HepG2 (cell line): ENCODE data around the gene PROC. TPM values are rescaled to one million over a fixed set of nuclear protein-coding genes. Genes with fewer than 3 reads are reported as not detected.

Experiments
- FOXP1 ChIP-seq, 2 experiments: fragments of 450-650 bp in 1 of 2; IDR thresholded peaks; 2 replicates each; pipeline ENCODE4 v1.6.1; 2017 to 2018; ENCODE audit warnings: antibody characterized with exemption in 1 of 2
- GZF1 ChIP-seq: sonication (generic); formaldehyde crosslinking; IDR thresholded peaks from 2 replicates; pipeline ENCODE4 v1.5.1; 2020; ENCODE audit warnings: mild to moderate bottlenecking, missing genetic modification reagents
- HNF4A ChIP-seq: sonication (generic); formaldehyde crosslinking; IDR thresholded peaks from 2 replicates; pipeline ENCODE4 v1.4.0; 2020; ENCODE audit warnings: missing genetic modification reagents
- HOXA5 ChIP-seq: sonication (generic); formaldehyde crosslinking; IDR thresholded peaks from 2 replicates; pipeline ENCODE4 v1.4.0; 2020; ENCODE audit warnings: missing genetic modification reagents
- IRF2 ChIP-seq: IDR thresholded peaks from 2 replicates; pipeline ENCODE4 v1.6.1; 2018; ENCODE audit warnings: missing genetic modification reagents, missing compliant biosample characterization
- MATR3 ChIP-seq: sonication (generic); formaldehyde crosslinking; IDR thresholded peaks from 2 replicates; pipeline ENCODE4 v1.4.0; 2020; ENCODE audit warnings: missing genetic modification reagents
- NR0B2 ChIP-seq: sonication (generic); formaldehyde crosslinking; IDR thresholded peaks from 2 replicates; pipeline ENCODE4 v1.4.0; 2020; ENCODE audit warnings: mild to moderate bottlenecking, missing genetic modification reagents
- PAX8 ChIP-seq: sonication (generic); formaldehyde crosslinking; IDR thresholded peaks from 2 replicates; pipeline ENCODE4 v1.8.0; 2022; ENCODE audit warnings: mild to moderate bottlenecking, missing genetic modification reagents, borderline replicate concordance
- SNRNP70 ChIP-seq: fragments of 200-400 bp; formaldehyde crosslinking; IDR thresholded peaks from 2 replicates; pipeline ENCODE4 v1.6.1; 2017; ENCODE audit warnings: mild to moderate bottlenecking, low read depth, low read length, moderate library complexity
- U2AF2 ChIP-seq: fragments of 200-400 bp; formaldehyde crosslinking; IDR thresholded peaks from 2 replicates; pipeline ENCODE4 v1.6.1; 2017; ENCODE audit warnings: low read depth, mild to moderate bottlenecking, low read length
- ZBTB43 ChIP-seq: sonication (generic); formaldehyde crosslinking; conservative IDR thresholded peaks from 2 replicates; pipeline ENCODE4 v1.4.0; 2020; ENCODE audit warnings: missing genetic modification reagents
- ZMYM3 ChIP-seq: sonication (generic); formaldehyde crosslinking; IDR thresholded peaks from 2 replicates; pipeline ENCODE4 v1.5.1; 2020; ENCODE audit warnings: mild to moderate bottlenecking, missing genetic modification reagents
- ZNF20 ChIP-seq: sonication (generic); formaldehyde crosslinking; IDR thresholded peaks from 2 replicates; pipeline ENCODE4 v1.4.0; 2020; ENCODE audit warnings: mild to moderate bottlenecking, moderate library complexity, missing genetic modification reagents
- ZNF253 ChIP-seq: sonication (generic); formaldehyde crosslinking; IDR thresholded peaks from 2 replicates; pipeline ENCODE4 v1.8.0; 2022; ENCODE audit warnings: mild to moderate bottlenecking, missing genetic modification reagents, borderline replicate concordance
- ZNF3 ChIP-seq: IDR thresholded peaks from 2 replicates; pipeline ENCODE4 v1.7.0; 2017; ENCODE audit warnings: inconsistent platforms
- ZNF382 ChIP-seq: sonication (generic); formaldehyde crosslinking; IDR thresholded peaks from 2 replicates; pipeline ENCODE4 v1.5.0; 2020; ENCODE audit warnings: missing genetic modification reagents, mild to moderate bottlenecking, borderline replicate concordance
- ZNF501 ChIP-seq: sonication (generic); formaldehyde crosslinking; IDR thresholded peaks from 2 replicates; pipeline ENCODE4 v1.5.1; 2020; ENCODE audit warnings: mild to moderate bottlenecking, moderate library complexity, missing genetic modification reagents
- ZNF549 ChIP-seq: sonication (generic); formaldehyde crosslinking; IDR thresholded peaks from 2 replicates; pipeline ENCODE4 v1.5.0; 2020; ENCODE audit warnings: missing genetic modification reagents
- ZNF572 ChIP-seq: sonication (generic); formaldehyde crosslinking; IDR thresholded peaks from 2 replicates; pipeline ENCODE4 v1.5.1; 2020; ENCODE audit warnings: mild to moderate bottlenecking, missing genetic modification reagents
- ZNF883 ChIP-seq: sonication (generic); formaldehyde crosslinking; IDR thresholded peaks from 2 replicates; pipeline ENCODE4 v1.5.1; 2020; ENCODE audit warnings: mild to moderate bottlenecking, missing genetic modification reagents; ENCODE audit errors: not compliant biosample characterization
- ZSCAN9 ChIP-seq: IDR thresholded peaks from 2 replicates; pipeline ENCODE4 v1.6.1; 2016; ENCODE audit warnings: borderline replicate concordance
- polyA plus RNA-seq, 8 experiments: library from polyadenylated mRNA; depleted of rRNA in 3 of 8; stranded (reverse) in 7 of 8; unstranded in 1 of 8; fragments of >200 nt; fragmentation: Illumina TruSeq in 4 of 8; extraction: Trizol in 4 of 8; gene quantifications; 2 replicates each; pipeline versions ENCODE4 v1.2.1 to v1.2.3, GENCODE V29; 2011 to 2016; ENCODE audit warnings: low read depth in 4 of 8, missing spikeins in 1 of 8, mixed read lengths in 1 of 8; ENCODE audit not compliant: insufficient read depth in 1 of 8
- total RNA-seq, 5 experiments: library from RNA; depleted of rRNA; stranded (reverse); fragments of >200 nt; fragmentation: Illumina TruSeq; extraction: Trizol; gene quantifications; 2 replicates each; pipeline ENCODE4 v1.2.3, GENCODE V29; 2016; ENCODE audit warnings: low read depth in 1 of 5
- TF ChIP-seq, protein P1 (sequence below): sonication (generic); formaldehyde crosslinking; conservative IDR thresholded peaks from 2 replicates; pipeline ENCODE4 v1.8.0; 2022; ENCODE audit warnings: mild to moderate bottlenecking, moderate library complexity, missing genetic modification reagents

The PROC gene
- total and polyA plus RNA-seq, 2 of the 13 experiments (the other 11 are each of a cell fraction or from before 2014, with no cell fraction given) = 134 to 185 TPM

GRCh38 chr2:127437781-127438726 lies 19.8 kb downstream of the PROC start (continued):
- TF ChIP-seq ZNF253 = no peak
- peak; percentile 95 for TF ChIP-seq IRF2 (CRISPR knock-in tag)
- TF ChIP-seq ZNF572 = peak; percentile 71; the same call in 1 of the 2 replicates
- TF ChIP-seq ZNF382 (CRISPR knock-in tag) = no peak
- no peak for TF ChIP-seq U2AF2
- TF ChIP-seq SNRNP70 = no peak
- peak; percentile 54; the same call in 1 of the 2 replicates for TF ChIP-seq GZF1 (CRISPR knock-in tag)
- TF ChIP-seq MATR3 = no peak
- no peak for TF ChIP-seq FOXP1 (IDR thresholded peaks at IDR 0.05)
- TF ChIP-seq FOXP1 (CRISPR knock-in tag; IDR thresholded peaks at IDR 0.05) = peak; percentile 66
- peak; percentile 6; the same call in 1 of the 2 replicates for TF ChIP-seq NR0B2 (CRISPR knock-in tag)
- TF ChIP-seq, protein P1, sequence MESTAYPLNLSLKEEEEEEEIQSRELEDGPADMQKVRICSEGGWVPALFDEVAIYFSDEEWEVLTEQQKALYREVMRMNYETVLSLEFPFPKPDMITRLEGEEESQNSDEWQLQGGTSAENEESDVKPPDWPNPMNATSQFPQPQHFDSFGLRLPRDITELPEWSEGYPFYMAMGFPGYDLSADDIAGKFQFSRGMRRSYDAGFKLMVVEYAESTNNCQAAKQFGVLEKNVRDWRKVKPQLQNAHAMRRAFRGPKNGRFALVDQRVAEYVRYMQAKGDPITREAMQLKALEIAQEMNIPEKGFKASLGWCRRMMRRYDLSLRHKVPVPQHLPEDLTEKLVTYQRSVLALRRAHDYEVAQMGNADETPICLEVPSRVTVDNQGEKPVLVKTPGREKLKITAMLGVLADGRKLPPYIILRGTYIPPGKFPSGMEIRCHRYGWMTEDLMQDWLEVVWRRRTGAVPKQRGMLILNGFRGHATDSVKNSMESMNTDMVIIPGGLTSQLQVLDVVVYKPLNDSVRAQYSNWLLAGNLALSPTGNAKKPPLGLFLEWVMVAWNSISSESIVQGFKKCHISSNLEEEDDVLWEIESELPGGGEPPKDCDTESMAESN (CRISPR knock-in tag) = peak; percentile 79
- TF ChIP-seq PAX8 (CRISPR knock-in tag) = 0 out of 2 replicates have a peak, but pooled peaks have one; percentile 56
- peak; percentile 98 for TF ChIP-seq HNF4A (CRISPR knock-in tag)
- TF ChIP-seq ZNF3 = no peak
- TF ChIP-seq ZNF20 (CRISPR knock-in tag) = no peak
- peak; percentile 83; the same call in 1 of the 2 replicates for TF ChIP-seq HOXA5
- TF ChIP-seq ZBTB43 (CRISPR knock-in tag) = peak; percentile 76
- TF ChIP-seq ZNF501 = peak; percentile 99
- no peak for TF ChIP-seq ZNF549 (CRISPR knock-in tag)
- TF ChIP-seq ZNF883 (CRISPR knock-in tag) = peak; percentile 67
- TF ChIP-seq ZSCAN9 (CRISPR knock-in tag) = peak; percentile 78
- TF ChIP-seq ZMYM3 = peak; percentile 82
